C4-2B (cell line): Measurements from ENCODE around the gene SIAH1.

Experiments used
- CTCF ChIP-seq: fragments of 450-650 bp; conservative IDR thresholded peaks from 2 replicates; pipeline ENCODE4 v1.5.1; 2017; ENCODE audit warnings: mild to moderate bottlenecking
- ZFX ChIP-seq: fragments of 450-650 bp; IDR thresholded peaks from 2 replicates; pipeline ENCODE4 v1.6.1; 2017

GRCh38 chr16:48321317-48322036 lies 63.7 kb downstream of the SIAH1 start:
- TF ChIP-seq CTCF (no peak), ZFX (no peak)
